LNCaP clone FGC (cell line): ENCODE results near the gene CYBA.

Source experiments
- DNase-seq: peaks from one replicate; pipeline ENCODE4 v3.0.0-alpha.2; 2011; ENCODE audit warnings: low read depth
- H3K4me3 ChIP-seq: 2 replicates; pipeline ENCODE4 v1.5.1; 2011; ENCODE audit warnings: mild to moderate bottlenecking, low read depth, low read length, control low read depth
- TF ChIP-seq, protein P1 (sequence below): IDR thresholded peaks from 2 replicates; pipeline ENCODE4 v1.5.1; 2012; ENCODE audit warnings: mild to moderate bottlenecking; ENCODE audit not compliant: control insufficient read depth, insufficient read depth; ENCODE audit errors: extremely low read depth

CYBA gene

DNA sequence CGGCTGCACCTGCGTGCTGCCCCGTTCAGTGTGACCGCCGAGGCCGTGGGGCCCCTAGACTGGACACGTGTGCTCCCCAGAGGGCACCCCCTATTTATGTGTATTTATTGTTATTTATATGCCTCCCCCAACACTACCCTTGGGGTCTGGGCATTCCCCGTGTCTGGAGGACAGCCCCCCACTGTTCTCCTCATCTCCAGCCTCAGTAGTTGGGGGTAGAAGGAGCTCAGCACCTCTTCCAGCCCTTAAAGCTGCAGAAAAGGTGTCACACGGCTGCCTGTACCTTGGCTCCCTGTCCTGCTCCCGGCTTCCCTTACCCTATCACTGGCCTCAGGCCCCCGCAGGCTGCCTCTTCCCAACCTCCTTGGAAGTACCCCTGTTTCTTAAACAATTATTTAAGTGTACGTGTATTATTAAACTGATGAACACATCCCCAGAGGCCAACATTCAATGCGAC lies 10.8 kb downstream of the CYBA start:
- no peak overlapping the region for H3K4me3 ChIP-seq
- TF ChIP-seq, protein P1, sequence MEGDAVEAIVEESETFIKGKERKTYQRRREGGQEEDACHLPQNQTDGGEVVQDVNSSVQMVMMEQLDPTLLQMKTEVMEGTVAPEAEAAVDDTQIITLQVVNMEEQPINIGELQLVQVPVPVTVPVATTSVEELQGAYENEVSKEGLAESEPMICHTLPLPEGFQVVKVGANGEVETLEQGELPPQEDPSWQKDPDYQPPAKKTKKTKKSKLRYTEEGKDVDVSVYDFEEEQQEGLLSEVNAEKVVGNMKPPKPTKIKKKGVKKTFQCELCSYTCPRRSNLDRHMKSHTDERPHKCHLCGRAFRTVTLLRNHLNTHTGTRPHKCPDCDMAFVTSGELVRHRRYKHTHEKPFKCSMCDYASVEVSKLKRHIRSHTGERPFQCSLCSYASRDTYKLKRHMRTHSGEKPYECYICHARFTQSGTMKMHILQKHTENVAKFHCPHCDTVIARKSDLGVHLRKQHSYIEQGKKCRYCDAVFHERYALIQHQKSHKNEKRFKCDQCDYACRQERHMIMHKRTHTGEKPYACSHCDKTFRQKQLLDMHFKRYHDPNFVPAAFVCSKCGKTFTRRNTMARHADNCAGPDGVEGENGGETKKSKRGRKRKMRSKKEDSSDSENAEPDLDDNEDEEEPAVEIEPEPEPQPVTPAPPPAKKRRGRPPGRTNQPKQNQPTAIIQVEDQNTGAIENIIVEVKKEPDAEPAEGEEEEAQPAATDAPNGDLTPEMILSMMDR = no peak
- DNase-seq = no peak

GRCh38 chr16:88639231-88640038 lies 11.4 kb downstream of the CYBA start:
- DNase-seq = no peak
- TF ChIP-seq, protein P1 = no peak
- no peak overlapping the region for H3K4me3 ChIP-seq

GRCh38 chr16:88638323-88639230 lies 12.3 kb downstream of the CYBA start, which contains the start of gene IL17C:
Gene IL17C (plus strand): TSS chr16:88638572. CDS start chr16:88638642, 70 bp downstream.
- peak; percentile 54 for DNase-seq
- TF ChIP-seq, protein P1 = no peak
- H3K4me3 ChIP-seq = peak within 1 kb of the TSS; percentile 9; the same call in 1 of the 2 replicates

- DNase-seq = no peak
- no peak overlapping the region for H3K4me3 ChIP-seq
- TF ChIP-seq, protein P1 = no peak
Observed at GRCh38 chr16:88636488-88637265, 14.2 kb downstream of the CYBA start.

DNA sequence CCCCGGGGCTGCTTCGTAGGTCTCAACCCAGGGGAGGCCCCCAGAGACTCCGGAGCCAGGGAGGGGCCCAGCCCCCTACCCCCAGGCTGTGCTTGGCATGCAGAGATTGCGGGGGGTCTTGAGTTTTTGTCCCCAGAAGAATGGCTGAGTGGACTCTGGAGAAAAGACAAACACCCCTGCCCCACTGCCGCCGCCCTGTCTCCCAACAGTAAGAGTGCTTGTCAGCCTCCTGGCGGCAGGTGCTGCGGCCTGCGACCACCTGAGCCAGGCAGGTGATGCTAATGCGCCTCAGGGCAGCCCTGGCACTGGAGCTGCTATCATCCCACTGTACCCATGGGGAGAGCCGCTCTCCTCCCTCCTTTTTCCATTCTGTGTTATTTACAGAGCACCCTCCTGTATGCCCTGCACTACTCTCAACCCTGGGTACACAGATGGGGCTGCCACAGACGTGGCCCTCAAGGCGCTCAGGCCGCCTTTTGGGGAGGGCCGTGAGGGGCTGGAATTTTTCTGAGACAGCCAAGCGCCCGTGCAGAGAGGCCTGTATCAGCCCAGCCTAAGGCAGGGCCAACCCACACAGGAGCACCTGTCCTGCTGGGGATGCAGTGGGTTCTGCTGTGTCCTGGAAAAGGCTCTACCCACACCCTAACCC lies 15.1 kb downstream of the CYBA start:
- DNase-seq = no peak
- H3K4me3 ChIP-seq = no peak overlapping the region
- TF ChIP-seq, protein P1 = no peak
